Kidney epithelial cell (primary cell): ENCODE data around the gene LRR1. TPM values are rescaled to one million over a fixed set of nuclear protein-coding genes. Genes with fewer than 3 reads are reported as not detected.
"Not testable (repeated sequence)": the region's sequence is repeated elsewhere in the genome, so short reads cannot be mapped to it uniquely, and the experiment has no call there.

Experiments used
- DNase-seq: peaks from one replicate; pipeline ENCODE4 v3.0.0-alpha.2; 2010; ENCODE audit warnings: low read depth
- H3K27me3 ChIP-seq: 2 replicates; pipeline ENCODE4 v1.6.0; 2011; ENCODE audit warnings: low read length; ENCODE audit not compliant: control insufficient read depth, insufficient read depth
- H3K36me3 ChIP-seq: 2 replicates; pipeline ENCODE4 v1.5.1; 2011; ENCODE audit warnings: low read length; ENCODE audit not compliant: control insufficient read depth, insufficient read depth
- H3K4me3 ChIP-seq: 2 replicates; pipeline ENCODE4 v1.5.1; 2011; ENCODE audit warnings: low read depth, mild to moderate bottlenecking, control low read depth, low read length
- CTCF ChIP-seq: IDR thresholded peaks from 2 replicates; pipeline ENCODE4 v1.5.1; 2011; ENCODE audit warnings: mild to moderate bottlenecking, moderate library complexity, low read length, control low read depth, inconsistent platforms; ENCODE audit not compliant: insufficient read depth, poor library complexity, severe bottlenecking
- total RNA-seq: library from RNA; depleted of rRNA; stranded (reverse); fragments of >200 nt; gene quantifications from 2 replicates; pipeline ENCODE4 v1.2.3, GENCODE V29; 2015

Gene LRR1
- total RNA-seq, 1 donor from 2014 or later: 12.4 TPM

- no peak for DNase-seq
- no peak for TF ChIP-seq CTCF
- no peak overlapping the region for H3K4me3 ChIP-seq
- H3K36me3 ChIP-seq: no peaks in the 10 kb centered on the region
- H3K27me3 ChIP-seq: no peaks in the 10 kb centered on the region
These were observed 14.7 kb upstream of the LRR1 start for GRCh38 chr14:49584058-49584457.

- H3K36me3 ChIP-seq, DNase-seq, H3K27me3 ChIP-seq: not testable (repeated sequence)
- peak overlapping the region; percentile 80 for H3K4me3 ChIP-seq
These were observed 13.6 kb upstream of the LRR1 start for GRCh38 chr14:49584981-49585640.

GRCh38 chr14:49585803-49586672, 12.7 kb upstream of the LRR1 start, which contains the start of gene RPS29:
TSS of gene RPS29 (minus strand) at chr14:49586380. CDS start at chr14:49586346, 34 bp downstream.
- TF ChIP-seq CTCF: no peak
- H3K4me3 ChIP-seq: peak within 1 kb of the TSS; percentile 80
- DNase-seq: peak; percentile 93
- no peaks in the 10 kb centered on the region for H3K36me3 ChIP-seq
- H3K27me3 ChIP-seq: no peaks in the 10 kb centered on the region

- DNase-seq: peak; percentile 34
- Histone ChIP-seq H3K27me3 (no peaks in the 10 kb centered on the region), H3K4me3 (peak overlapping the region; percentile 16), H3K36me3 (no peaks in the 10 kb centered on the region)
- TF ChIP-seq CTCF: peak; percentile 76
These were observed 11.9 kb upstream of the LRR1 start for GRCh38 chr14:49586673-49587460.

- Histone ChIP-seq H3K36me3 (no peaks in the 10 kb centered on the region), H3K4me3 (no peak overlapping the region), H3K27me3 (no peaks in the 10 kb centered on the region)
- TF ChIP-seq CTCF: no peak
- DNase-seq: no peak
These were observed 9.4 kb upstream of the LRR1 start for GRCh38 chr14:49589387-49589786.

- TF ChIP-seq CTCF: no peak
- no peak for DNase-seq
- H3K36me3 ChIP-seq: no peaks in the 10 kb centered on the region
These were observed 5.7 kb upstream of the LRR1 start for GRCh38 chr14:49593016-49593415.

More at GRCh38 chr14:49593016-49593415, 5.7 kb upstream of the LRR1 start:
- H3K27me3 ChIP-seq: no peaks in the 10 kb centered on the region
- H3K4me3 ChIP-seq: no peak overlapping the region
